NCI-H2227 treated with DMSO at 0.1 percent for 48 hours (cell line): ENCODE results near the gene ADCY1.
A peak's percentile ranks its signal among the peaks of the same experiment; 100 is the strongest.
"Not testable (repeated sequence)": the region's sequence is repeated elsewhere in the genome, so short reads cannot be mapped to it uniquely, and the experiment has no call there.

Source experiments
- DNase-seq: peaks from one replicate; lab custom pipeline; 2025; lab: John Stamatoyannopoulos, UW

The ADCY1 gene

DNA sequence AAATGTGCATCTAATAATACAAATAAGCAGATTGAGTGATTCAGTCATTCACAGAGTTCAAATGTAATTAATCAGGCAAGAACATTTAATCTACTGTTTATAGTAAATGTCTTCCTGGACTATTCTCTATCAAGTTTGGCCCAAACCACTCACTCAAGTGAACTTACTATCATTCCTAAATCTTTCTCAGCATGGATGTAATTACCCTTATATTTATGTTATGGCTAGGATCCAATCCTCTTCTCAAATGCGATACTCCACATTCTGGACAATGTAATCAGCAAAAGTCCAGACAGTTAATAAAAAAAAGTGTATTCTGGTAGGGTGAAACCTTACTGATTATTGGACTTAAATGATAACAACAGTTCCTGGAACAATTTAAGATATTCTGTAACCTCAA is 185.3 kb downstream of the ADCY1 start:
- not testable (repeated sequence) for DNase-seq

DNA sequence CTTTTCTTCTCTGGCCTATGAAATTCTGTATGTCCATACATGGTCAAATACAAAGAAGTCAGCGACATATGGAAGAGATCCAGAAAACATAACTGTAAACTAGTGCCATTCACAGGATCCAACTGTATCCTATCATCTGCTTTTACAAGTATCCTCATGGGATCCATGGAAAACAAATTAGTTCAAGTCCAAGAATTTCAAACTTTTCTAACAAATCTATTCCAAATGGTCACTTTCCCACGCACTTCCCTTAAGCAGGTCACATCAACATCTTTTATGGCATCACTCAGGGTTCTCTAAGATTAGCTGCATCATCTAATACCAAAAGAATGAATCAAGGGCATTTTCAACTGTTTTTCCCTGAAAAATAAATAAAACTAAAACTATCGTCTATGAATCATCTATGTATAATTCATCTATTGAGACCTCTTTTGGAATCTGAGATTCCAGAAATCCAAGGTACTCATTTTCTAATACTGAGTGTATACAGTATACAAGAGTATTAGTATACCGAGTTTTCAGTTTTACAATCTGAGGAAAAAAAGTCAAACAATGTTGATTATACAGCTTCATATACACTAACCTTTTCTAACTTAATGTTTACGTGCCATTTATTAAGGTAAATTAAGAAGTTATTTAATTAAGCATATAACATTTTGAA is 187.5 kb downstream of the ADCY1 start:
- DNase-seq = not testable (repeated sequence)

DNA sequence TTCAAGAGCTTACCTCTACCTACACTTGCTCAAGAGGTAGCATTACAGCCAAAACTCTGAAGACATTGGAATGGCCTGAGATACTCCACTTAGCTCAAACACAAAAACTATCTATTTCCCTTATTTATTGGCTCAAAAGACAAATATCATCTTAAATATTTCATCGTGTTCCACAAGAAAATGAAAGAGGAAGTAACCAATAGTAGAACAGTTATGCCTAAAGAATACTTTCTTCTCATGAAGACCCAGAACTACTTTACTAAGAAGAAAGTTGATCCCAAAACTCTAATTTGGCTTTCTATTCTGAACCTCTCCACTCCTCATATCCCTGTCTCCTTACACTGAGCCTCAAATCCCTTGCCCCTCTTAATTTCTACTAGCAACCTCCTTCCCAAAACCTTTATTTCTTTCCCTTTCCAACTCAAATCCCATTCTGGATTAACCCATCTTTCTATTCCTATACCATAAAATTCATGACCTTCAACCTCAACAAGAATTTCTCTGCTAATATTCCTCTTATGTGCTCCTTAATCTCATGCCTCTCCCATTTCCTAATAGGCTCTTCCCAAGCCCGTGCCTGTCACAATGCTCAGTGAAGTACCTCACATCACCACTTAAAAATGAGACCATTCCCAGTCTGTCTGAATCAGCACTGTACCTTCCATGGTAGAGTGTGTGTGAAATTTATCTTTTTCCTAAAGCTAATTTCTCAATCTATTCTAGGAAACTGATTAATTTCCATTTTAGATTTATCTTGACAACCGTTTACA is 188.2 kb downstream of the ADCY1 start:
- DNase-seq = not testable (repeated sequence)

DNA sequence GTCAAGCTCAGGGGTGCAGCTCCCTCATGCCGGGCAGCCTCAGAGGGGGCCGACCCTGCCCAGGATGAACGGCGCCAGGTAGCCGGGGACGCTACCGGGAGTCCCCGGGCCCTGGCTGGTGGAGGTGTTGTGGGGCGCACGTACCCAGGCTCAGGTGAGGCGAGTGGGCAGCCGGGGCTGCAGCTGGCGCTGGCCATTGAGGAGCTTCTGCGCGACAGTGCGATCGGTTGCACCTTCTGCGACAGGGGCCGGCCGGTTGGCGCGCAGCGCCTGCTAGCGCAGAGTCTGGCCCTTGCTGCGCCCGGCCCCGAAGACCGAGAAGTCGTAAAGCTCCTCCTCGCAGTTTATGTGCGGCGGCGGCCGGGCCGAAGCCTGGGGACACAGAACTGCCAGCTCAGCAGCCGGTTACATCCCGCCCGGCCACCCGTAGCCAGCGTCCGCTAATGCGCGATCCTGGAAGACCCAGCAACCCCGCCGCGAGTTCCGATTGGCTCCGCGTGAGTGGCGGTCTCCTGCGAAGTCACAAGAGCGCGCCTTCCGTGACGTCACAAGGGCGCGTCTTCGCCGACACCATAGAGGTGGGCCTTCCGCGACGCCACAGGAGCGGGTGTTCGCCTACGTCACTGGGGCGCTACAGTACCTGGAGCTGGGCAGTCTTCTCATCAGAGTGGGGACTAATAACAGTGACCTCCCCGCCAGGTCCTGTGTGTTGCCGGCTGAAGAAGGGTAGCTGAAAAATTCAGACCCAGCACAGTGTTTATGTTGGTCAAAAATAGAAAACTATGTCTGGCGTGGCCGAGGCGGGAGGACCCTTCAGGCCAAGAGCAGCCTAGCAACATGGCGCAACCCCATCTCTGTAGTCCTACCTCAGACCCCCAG is 194.6 kb downstream of the ADCY1 start:
- DNase-seq = peak; percentile 82

DNA sequence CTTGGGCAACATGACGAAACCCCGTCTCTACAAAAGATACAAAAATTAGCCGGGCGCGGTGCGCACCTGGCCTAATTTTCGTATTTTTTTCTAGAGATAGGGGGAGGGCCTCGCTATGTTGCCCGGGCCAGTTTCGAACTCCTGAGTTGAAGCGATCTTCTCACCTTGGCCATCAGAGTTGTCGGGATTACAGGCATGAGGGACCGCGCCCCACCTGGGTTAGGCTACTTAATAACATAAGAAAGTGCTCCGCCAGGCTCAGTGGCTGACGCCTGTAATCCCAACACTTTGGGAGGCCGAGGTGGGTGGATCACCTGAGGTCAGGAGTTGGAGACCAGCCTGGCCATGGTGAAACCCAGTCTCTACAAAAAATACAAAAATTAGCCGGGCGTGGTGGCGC is 195.5 kb downstream of the ADCY1 start:
- not testable (repeated sequence) for DNase-seq
